Head of caudate nucleus (tissue), 42 donors: ENCODE measurements around the gene CYP1B1.
A peak's percentile ranks its signal among the peaks of the same experiment; 100 is the strongest.
"Not testable (repeated sequence)": the region's sequence is repeated elsewhere in the genome, so short reads cannot be mapped to it uniquely, and the experiment has no call there.

Experiments used
- DNase-seq, 42 donors: peaks; one replicate each; pipeline versions ENCODE4 v3.0.0 to v3.0.0-alpha.2; 2020 to 2021; ENCODE audit warnings: mixed read lengths in 7 of 42
- intact Hi-C: fragments of 100-400 bp; cut with DNase I; formaldehyde crosslinking; loops from one replicate; pipeline ENCODE4 v1.15.0; 2022

CYP1B1 gene

GRCh38 chr2:38045811-38046210, 30.1 kb downstream of the CYP1B1 start:
- no peak for DNase-seq

GRCh38 chr2:38039121-38039910, 36.6 kb downstream of the CYP1B1 start:
- no peak for DNase-seq
- intact Hi-C loops: no loop called here

More at GRCh38 chr2:38045811-38046210, 30.1 kb downstream of the CYP1B1 start:
- intact Hi-C loops: no loop called here

GRCh38 chr2:38038682-38039081, 37.3 kb downstream of the CYP1B1 start:
- DNase-seq: peak in 2 of 42 donors; percentile 4 to 13
- intact Hi-C loops: no loop called here

- intact Hi-C loops: no loop called here
Observed at GRCh38 chr2:38037757-38038621, 38.0 kb downstream of the CYP1B1 start.

GRCh38 chr2:38037325-38037724, 38.6 kb downstream of the CYP1B1 start:
- no peak for DNase-seq
- intact Hi-C loops: no loop called here

More at GRCh38 chr2:38037757-38038621, 38.0 kb downstream of the CYP1B1 start:
- DNase-seq: peak; percentile 2 to 78 (median 44)

GRCh38 chr2:38035968-38036367, 40.0 kb downstream of the CYP1B1 start:
- DNase-seq: no peak
- intact Hi-C loops: no loop called here

GRCh38 chr2:38033646-38034045, 42.3 kb downstream of the CYP1B1 start:
- intact Hi-C loops: no loop called here
- no peak for DNase-seq

GRCh38 chr2:38032946-38033345, 43.0 kb downstream of the CYP1B1 start:
- no peak for DNase-seq
- intact Hi-C loops: no loop called here

- DNase-seq: no peak
- intact Hi-C loops: no loop called here
Observed at GRCh38 chr2:38030635-38031355, 45.2 kb downstream of the CYP1B1 start.

GRCh38 chr2:38029512-38029911, 46.4 kb downstream of the CYP1B1 start:
- intact Hi-C loops: no loop called here
- DNase-seq: no peak

GRCh38 chr2:38028829-38029228, 47.1 kb downstream of the CYP1B1 start:
- intact Hi-C loops: no loop called here

GRCh38 chr2:38026846-38027245, 49.1 kb downstream of the CYP1B1 start:
- DNase-seq: no peak
- intact Hi-C loops: no loop called here

More at GRCh38 chr2:38028829-38029228, 47.1 kb downstream of the CYP1B1 start:
- DNase-seq: no peak

GRCh38 chr2:38021589-38021988, 54.4 kb downstream of the CYP1B1 start:
- intact Hi-C loops: no loop called here
- no peak for DNase-seq

GRCh38 chr2:38020359-38021069, 55.4 kb downstream of the CYP1B1 start:
- intact Hi-C loops, DNase-seq: not testable (repeated sequence)

GRCh38 chr2:38017836-38018235, 58.1 kb downstream of the CYP1B1 start:
- no peak for DNase-seq
- intact Hi-C loops: no loop called here
